GM12872 (cell line): Measurements from ENCODE around the gene MIA2.

ENCODE experiments used
- TF ChIP-seq, protein P1 (sequence below): IDR thresholded peaks from 3 replicates; pipeline ENCODE4 v1.5.1; 2011; ENCODE audit warnings: low read depth, mild to moderate bottlenecking, low read length, moderate library complexity; ENCODE audit not compliant: insufficient read depth

The MIA2 gene

DNA sequence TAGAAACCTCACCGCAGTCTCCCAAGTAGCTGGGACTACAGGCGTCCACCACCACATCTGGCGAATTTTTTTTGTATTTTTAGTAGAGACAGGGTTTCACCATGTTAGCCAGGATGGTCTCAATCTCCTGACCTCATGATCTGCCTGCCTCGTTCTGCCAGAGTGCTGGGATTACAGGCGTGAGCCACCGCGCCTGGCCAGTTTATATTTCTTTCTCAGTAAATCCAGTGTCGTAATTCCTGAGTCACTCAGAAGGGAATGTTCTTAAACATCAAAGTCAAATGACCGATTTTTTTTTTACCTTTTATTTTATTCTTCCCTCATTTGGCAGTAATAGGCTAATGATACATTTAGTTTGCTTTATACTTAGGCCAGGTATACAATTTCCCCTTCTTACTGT is 118.0 kb downstream of the MIA2 start:
- TF ChIP-seq, protein P1, sequence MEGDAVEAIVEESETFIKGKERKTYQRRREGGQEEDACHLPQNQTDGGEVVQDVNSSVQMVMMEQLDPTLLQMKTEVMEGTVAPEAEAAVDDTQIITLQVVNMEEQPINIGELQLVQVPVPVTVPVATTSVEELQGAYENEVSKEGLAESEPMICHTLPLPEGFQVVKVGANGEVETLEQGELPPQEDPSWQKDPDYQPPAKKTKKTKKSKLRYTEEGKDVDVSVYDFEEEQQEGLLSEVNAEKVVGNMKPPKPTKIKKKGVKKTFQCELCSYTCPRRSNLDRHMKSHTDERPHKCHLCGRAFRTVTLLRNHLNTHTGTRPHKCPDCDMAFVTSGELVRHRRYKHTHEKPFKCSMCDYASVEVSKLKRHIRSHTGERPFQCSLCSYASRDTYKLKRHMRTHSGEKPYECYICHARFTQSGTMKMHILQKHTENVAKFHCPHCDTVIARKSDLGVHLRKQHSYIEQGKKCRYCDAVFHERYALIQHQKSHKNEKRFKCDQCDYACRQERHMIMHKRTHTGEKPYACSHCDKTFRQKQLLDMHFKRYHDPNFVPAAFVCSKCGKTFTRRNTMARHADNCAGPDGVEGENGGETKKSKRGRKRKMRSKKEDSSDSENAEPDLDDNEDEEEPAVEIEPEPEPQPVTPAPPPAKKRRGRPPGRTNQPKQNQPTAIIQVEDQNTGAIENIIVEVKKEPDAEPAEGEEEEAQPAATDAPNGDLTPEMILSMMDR = no peak

DNA sequence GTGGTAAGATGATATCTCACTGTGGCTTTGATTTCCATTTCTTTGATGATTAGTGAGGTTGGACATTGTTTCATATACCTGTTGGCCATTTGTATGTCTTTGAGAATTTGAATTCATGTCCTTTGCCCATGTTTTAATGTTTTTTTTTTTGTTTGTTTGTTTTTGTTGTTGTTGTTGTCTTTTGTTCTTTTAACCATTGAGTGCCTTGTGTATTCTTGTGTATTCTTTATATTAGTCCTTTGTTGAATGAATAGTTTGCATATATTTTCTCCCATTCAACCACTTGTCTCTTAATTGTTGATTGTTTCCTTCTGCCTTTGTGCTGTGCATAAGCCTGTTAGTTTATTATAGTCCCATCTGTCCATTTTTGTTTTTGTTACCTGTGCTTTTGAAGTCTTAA is 126.6 kb downstream of the MIA2 start:
- TF ChIP-seq, protein P1 = no peak

DNA sequence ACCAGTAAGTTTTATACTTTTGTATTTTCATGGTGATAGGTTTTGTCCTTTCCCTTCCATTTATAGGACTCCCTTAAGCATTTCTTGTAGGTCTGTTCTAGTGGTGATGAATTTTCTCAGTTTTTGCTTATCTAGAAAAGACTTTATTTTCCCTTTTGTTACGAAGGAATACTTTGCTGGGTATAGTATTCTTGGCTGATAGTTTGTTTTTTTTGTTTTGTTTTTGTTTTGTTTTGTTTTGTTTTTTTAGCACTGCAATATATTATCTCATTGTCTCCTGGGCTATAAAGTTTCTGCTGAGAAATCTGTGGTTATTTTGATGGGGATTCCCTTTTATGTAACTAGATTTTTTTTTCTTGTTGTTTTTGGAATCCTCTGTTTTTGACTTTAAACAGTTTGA is 130.8 kb downstream of the MIA2 start:
- TF ChIP-seq, protein P1 = no peak

DNA sequence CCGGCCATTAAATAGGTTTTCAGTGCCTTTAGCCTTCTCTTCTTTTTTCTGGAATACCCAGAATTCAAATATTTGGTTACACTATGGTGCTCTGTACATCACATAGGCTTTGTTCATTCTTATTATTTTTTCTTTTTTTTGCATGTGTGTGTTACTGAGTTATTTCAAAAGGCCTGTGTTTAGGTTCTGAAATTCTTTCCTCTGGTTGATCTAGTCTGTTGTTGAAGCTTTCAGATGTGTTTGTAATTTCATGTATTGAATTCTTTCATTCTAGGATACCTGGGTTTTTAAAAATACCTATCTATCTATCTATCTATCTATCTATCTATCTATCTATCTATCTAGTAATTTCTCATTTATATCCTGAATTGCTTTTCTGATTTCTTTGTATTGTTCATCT is 131.6 kb downstream of the MIA2 start:
- TF ChIP-seq, protein P1 = no peak

DNA sequence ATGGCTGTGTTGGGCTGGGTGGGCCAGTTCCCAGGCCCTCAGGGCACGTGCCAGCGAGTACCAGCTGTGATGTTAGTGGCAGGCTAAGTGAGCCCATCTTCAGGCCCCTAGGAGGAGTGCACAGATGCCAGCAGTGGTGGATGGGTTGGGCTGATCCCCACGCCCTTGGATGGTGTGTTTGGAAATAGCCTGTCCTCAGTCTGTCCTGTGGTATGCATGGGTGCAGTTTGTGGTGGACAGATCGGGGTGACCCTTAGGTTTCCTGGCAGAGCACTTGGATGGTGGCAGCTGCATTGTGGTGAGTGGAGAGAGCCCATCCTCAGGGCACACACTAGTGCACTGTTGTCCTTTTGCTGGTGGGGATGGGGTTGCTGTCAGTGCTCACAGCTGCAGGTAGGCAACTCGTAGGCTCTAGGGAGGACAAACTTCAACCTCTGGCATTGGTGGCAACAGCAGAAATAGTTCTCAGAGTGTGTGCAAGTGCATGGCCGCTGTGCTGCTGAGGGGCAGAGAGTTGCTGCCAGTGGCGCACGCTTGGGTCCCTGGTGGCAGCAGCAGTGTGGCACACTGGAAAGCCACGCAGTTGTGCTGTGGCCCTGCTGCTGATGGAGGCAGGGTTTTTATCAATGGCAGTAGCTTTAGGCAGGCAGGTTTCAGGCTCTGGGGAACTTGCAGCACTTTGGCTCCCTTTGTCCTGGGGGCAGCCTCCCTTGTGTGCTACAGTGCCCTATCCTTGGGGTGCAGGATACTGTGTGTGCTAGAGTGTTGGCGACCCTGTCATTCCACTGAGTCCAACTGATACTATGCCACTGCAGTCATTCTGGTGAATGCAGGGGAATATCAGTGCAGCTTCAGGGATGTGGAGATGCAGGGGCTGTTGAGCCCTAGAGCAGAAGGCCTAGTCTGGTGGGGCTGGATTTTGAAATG is 133.0 kb downstream of the MIA2 start:
- TF ChIP-seq, protein P1 = no peak

DNA sequence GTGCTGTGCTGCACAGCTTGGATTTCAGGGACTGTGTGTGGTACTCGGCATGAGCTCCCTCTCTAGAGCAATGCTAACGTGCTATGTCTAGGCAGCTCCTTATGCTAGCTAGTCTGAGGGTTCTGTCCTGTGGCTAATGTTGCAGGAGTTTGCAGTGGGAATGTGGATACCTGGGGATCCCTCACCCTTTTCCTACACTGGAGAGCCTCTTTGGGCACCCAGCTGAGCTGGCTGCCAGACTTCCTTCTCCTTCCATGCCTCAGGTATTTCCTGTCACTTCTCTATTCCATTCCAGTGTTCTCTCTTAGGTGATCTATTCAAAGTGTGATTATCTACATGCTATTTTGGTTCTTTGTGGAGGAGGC is 133.7 kb downstream of the MIA2 start:
- TF ChIP-seq, protein P1 = no peak

DNA sequence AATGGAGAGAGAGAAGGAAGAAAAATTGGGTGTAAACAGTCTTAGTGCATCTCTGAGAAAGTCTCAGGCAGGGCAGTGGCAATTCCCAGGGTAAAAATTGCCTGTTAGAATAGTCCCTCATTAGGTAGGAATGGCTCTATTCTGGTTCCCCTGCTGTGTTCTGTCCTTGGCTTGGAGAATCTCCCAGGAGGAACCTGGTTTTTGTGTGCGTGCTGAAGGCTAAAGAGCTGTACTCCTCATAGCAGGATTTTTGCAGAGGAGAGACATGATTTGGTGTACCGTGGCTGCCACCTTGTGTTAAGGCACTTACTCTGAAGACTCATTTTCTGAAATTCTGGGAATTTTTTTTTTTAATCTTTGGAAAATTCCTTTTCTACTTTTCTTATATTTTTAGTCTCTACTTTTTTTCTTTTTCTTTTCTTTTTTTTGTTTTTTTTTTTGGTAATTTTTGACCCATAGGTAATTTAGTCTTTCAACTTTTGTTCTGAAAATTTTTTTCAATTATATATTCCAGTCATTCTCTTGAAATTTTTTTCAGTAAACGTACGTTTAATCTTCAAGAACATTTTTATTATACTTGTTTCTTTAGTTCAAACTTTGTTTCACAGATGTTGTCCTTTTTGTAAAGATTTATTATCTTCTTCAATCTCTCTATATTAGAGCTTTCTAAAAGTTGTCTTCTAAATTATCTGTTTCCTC is 134.7 kb downstream of the MIA2 start:
- TF ChIP-seq, protein P1 = peak; percentile 47; the same call in 2 of the 3 replicates
